OCI-LY1 (cell line): Measurements from ENCODE around the gene XRCC6.

ENCODE experiments used
- H2AFZ ChIP-seq: fragments of 200-600 bp; sonication (generic), shearing (Covaris generic); 2 replicates; pipeline ENCODE4 v1.6.0; 2014; ENCODE audit warnings: antibody characterized with exemption, mild to moderate bottlenecking, low read length
- H3F3A ChIP-seq: fragments of 200-600 bp; sonication (generic), shearing (Covaris generic); 2 replicates; pipeline ENCODE4 v1.6.0; 2014; ENCODE audit warnings: mild to moderate bottlenecking, antibody characterized with exemption, low read length, moderate library complexity; ENCODE audit not compliant: insufficient read depth
- H3K27ac ChIP-seq: fragments of 200-600 bp; sonication (generic); 2 replicates; pipeline ENCODE4 v1.5.1; 2014; ENCODE audit warnings: low read length, mixed run types, mild to moderate bottlenecking, low read depth; ENCODE audit not compliant: poor library complexity, severe bottlenecking
- H3K27me3 ChIP-seq: fragments of 200-600 bp; sonication (generic); 2 replicates; pipeline ENCODE4 v1.6.0; 2014; ENCODE audit warnings: antibody characterized with exemption, mild to moderate bottlenecking, low read length, moderate library complexity; ENCODE audit not compliant: insufficient read depth
- H3K36me3 ChIP-seq: fragments of 200-600 bp; sonication (generic); 2 replicates; pipeline ENCODE4 v1.6.1; 2014; ENCODE audit warnings: mild to moderate bottlenecking, antibody characterized with exemption, low read length, moderate library complexity, mixed read lengths; ENCODE audit not compliant: insufficient read depth
- H3K4me1 ChIP-seq: fragments of 200-600 bp; sonication (generic); 2 replicates; pipeline ENCODE4 v1.5.1; 2014; ENCODE audit warnings: mild to moderate bottlenecking, low read length, moderate library complexity; ENCODE audit not compliant: insufficient read depth, severe bottlenecking
- H3K4me2 ChIP-seq: fragments of 200-600 bp; sonication (generic), shearing (Covaris generic); 2 replicates; pipeline ENCODE4 v1.6.1; 2014; ENCODE audit warnings: low read length
- H3K4me3 ChIP-seq: fragments of 200-600 bp; sonication (generic); 2 replicates; pipeline ENCODE4 v1.5.1; 2014; ENCODE audit warnings: low read length, low read depth, mild to moderate bottlenecking, mixed read lengths; ENCODE audit not compliant: poor library complexity, severe bottlenecking
- H3K79me2 ChIP-seq: fragments of 200-600 bp; shearing (Covaris generic); 2 replicates; pipeline ENCODE4 v1.6.1; 2016; ENCODE audit warnings: mixed run types, low read length, mixed read lengths; ENCODE audit not compliant: insufficient read depth
- H3K9ac ChIP-seq: fragments of 200-600 bp; sonication (generic), shearing (Covaris generic); 2 replicates; pipeline ENCODE4 v1.6.1; 2014; ENCODE audit warnings: mild to moderate bottlenecking, low read length, mixed read lengths
- H3K9me2 ChIP-seq: fragments of 200-600 bp; sonication (generic), shearing (Covaris generic); 2 replicates; pipeline ENCODE4 v1.6.1; 2014; ENCODE audit warnings: low read depth, mild to moderate bottlenecking, low read length, mixed read lengths
- H3K9me3 ChIP-seq: fragments of 200-600 bp; shearing (Covaris generic); 2 replicates; pipeline ENCODE4 v1.6.1; 2014; ENCODE audit warnings: low read length, mixed read lengths
- H4K20me1 ChIP-seq: fragments of 200-600 bp; sonication (generic), shearing (Covaris generic); 2 replicates; pipeline ENCODE4 v1.6.0; 2016; ENCODE audit warnings: mild to moderate bottlenecking, low read length; ENCODE audit not compliant: insufficient read depth
- EZH2 ChIP-seq: fragments of 200-600 bp; sonication (generic), shearing (Covaris generic); IDR thresholded peaks from 2 replicates; pipeline ENCODE4 v1.8.0; 2017; ENCODE audit warnings: borderline replicate concordance, mixed run types, mild to moderate bottlenecking, antibody characterized with exemption, low read length, moderate library complexity, mixed read lengths
- TF ChIP-seq, protein P1 (sequence below): fragments of 200-600 bp; sonication (generic), shearing (Covaris generic); IDR thresholded peaks from 2 replicates; pipeline ENCODE4 v1.5.1; 2017; ENCODE audit warnings: mild to moderate bottlenecking, antibody characterized with exemption, low read length, moderate library complexity, mixed read lengths

Gene XRCC6

DNA sequence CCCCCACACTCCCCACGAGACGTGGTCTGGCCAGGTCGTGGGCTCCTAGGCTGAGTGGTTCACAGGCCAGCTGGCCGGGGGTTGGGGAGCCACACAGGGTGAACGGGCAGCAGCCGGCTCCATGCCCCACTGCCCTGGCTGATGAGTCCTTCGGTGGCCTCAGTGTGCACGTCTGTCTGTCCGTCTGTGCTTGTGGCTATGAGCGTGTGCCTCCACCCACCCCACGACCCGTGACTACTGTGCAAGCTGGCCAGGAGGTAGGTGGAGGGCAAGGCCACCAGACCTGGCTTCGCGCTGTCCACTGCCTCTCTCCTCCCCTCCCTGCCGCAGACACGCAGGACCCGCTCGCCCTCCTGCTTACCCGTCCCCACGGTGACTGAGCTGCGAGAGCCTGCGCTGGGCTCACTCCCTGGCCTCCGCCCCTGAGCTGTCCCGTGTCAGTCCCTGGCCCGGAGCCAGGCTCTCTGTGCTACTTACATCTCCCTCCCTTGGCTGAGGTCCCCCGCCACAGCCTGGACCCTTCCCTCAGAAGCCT, 46.2 kb upstream of the XRCC6 start:
- H3K27me3 ChIP-seq, result no peaks in the 10 kb centered on the region
- H3K79me2 ChIP-seq, result no peaks in the 10 kb centered on the region
- no peak overlapping the region for H3K27ac ChIP-seq
- H3K9me3 ChIP-seq, result no peaks in the 10 kb centered on the region
- no peak for TF ChIP-seq EZH2
- TF ChIP-seq, protein P1, sequence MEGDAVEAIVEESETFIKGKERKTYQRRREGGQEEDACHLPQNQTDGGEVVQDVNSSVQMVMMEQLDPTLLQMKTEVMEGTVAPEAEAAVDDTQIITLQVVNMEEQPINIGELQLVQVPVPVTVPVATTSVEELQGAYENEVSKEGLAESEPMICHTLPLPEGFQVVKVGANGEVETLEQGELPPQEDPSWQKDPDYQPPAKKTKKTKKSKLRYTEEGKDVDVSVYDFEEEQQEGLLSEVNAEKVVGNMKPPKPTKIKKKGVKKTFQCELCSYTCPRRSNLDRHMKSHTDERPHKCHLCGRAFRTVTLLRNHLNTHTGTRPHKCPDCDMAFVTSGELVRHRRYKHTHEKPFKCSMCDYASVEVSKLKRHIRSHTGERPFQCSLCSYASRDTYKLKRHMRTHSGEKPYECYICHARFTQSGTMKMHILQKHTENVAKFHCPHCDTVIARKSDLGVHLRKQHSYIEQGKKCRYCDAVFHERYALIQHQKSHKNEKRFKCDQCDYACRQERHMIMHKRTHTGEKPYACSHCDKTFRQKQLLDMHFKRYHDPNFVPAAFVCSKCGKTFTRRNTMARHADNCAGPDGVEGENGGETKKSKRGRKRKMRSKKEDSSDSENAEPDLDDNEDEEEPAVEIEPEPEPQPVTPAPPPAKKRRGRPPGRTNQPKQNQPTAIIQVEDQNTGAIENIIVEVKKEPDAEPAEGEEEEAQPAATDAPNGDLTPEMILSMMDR, result no peak
- H3F3A ChIP-seq, result no peaks in the 10 kb centered on the region
- no peaks in the 10 kb centered on the region for H4K20me1 ChIP-seq
- H2AFZ ChIP-seq, result no peak overlapping the region
- no peak overlapping the region for H3K4me3 ChIP-seq
- H3K36me3 ChIP-seq, result peaks cover 9% of the 10 kb centered on the region; the same call in 1 of the 2 replicates
- no peak overlapping the region for H3K4me2 ChIP-seq
- no peaks in the 10 kb centered on the region for H3K4me1 ChIP-seq
- H3K9ac ChIP-seq, result no peak overlapping the region
- H3K9me2 ChIP-seq, result no peaks in the 10 kb centered on the region

DNA sequence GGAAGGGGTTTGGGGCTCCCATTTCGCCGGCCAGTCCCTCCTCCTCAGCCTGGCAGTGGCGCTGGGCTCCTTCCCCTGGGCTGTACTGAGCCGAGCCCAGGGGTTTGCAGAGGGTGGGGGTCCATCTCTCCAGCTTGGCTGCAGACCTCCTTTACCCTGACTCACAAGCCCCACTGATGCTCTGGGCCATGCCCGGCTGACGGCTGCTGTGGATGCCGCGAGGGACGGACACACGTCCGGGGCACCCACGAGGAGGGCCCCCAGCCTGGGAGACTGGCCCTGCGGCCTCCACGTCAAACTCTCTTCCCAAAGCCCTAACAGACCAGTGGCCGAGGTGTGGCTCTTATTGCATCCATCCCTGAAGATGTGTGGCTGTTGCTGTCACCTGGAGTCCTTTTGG, 45.6 kb upstream of the XRCC6 start:
- no peaks in the 10 kb centered on the region for H3K27me3 ChIP-seq
- no peak for TF ChIP-seq EZH2
- TF ChIP-seq, protein P1, result no peak
- H3K9me3 ChIP-seq, result no peaks in the 10 kb centered on the region
- H3K9me2 ChIP-seq, result no peaks in the 10 kb centered on the region
- peaks cover 9% of the 10 kb centered on the region; the same call in 1 of the 2 replicates for H3K36me3 ChIP-seq
- H2AFZ ChIP-seq, result no peak overlapping the region
- H3F3A ChIP-seq, result no peaks in the 10 kb centered on the region
- no peaks in the 10 kb centered on the region for H3K79me2 ChIP-seq
- H3K27ac ChIP-seq, result no peak overlapping the region
- no peak overlapping the region for H3K9ac ChIP-seq
- H4K20me1 ChIP-seq, result no peaks in the 10 kb centered on the region
- no peak overlapping the region for H3K4me3 ChIP-seq
- H3K4me2 ChIP-seq, result no peak overlapping the region
- no peaks in the 10 kb centered on the region for H3K4me1 ChIP-seq

DNA sequence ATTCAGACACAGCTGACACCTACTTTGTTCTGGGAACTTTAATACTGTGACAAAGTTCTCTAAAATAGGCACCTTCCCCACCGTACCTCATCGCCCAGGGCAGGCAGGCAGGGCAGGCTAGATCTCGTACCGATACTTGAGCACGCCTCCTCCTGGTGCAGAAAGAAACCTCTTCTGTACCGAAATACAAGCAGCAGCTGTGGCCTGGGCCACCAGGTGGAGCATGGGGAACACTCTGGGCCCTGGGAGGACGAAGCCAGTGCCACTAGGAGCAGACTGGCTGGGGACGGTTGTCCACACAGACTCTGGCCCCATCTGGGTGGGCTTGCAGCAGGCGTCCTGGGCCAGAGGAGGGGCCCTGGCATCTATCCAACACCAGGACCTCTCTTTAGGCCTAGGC, 44.2 kb upstream of the XRCC6 start:
- TF ChIP-seq, protein P1, result peak; percentile 89
- no peak for TF ChIP-seq EZH2

More for the DNA sequence above, 44.2 kb upstream of the XRCC6 start:
- Histone ChIP-seq H3K4me2 (no peak overlapping the region), H4K20me1 (no peaks in the 10 kb centered on the region), H3F3A (no peaks in the 10 kb centered on the region), H3K9me3 (no peaks in the 10 kb centered on the region), H3K79me2 (no peaks in the 10 kb centered on the region), H3K9ac (no peak overlapping the region), H3K27me3 (no peaks in the 10 kb centered on the region), H3K27ac (no peak overlapping the region), H3K4me3 (no peak overlapping the region), H2AFZ (no peak overlapping the region), H3K36me3 (peaks cover 9% of the 10 kb centered on the region; the same call in 1 of the 2 replicates), H3K9me2 (no peaks in the 10 kb centered on the region), H3K4me1 (no peaks in the 10 kb centered on the region)
